HepG2 (cell line): ENCODE results near the gene KBTBD13. TPM values are rescaled to one million over a fixed set of nuclear protein-coding genes. Genes with fewer than 3 reads are reported as not detected.

Experiments
- ATAC-seq: fragments of 200-7000 bp; cut with Tn5 transposase; 3 replicates; pipeline ENCODE4 v1.9.1; 2020; ENCODE audit warnings: mild to moderate bottlenecking, moderate library complexity
- BruUV-seq: library from RNA; stranded (reverse); fragments of 400-500 nt; replicated peaks from 2 replicates; lab custom pipeline; 2021; lab: Mats Ljungman, UMichigan
- CTCF ChIA-PET: fragments of 300-600 bp; formaldehyde crosslinking; extraction: SDS; loops from one replicate; lab custom pipeline; 2021; ENCODE audit warnings: low total read pairs, inconsistent platforms, low intra/inter-chr PET ratio; lab: Yijun Ruan, JAX
- POLR2A ChIA-PET: fragments of 350-600 bp; sonication (Branson Sonifier 250); formaldehyde crosslinking; loops from one replicate; lab custom pipeline; 2020; ENCODE audit warnings: antibody characterized with exemption, inconsistent platforms; lab: Yijun Ruan, JAX
- DNase-seq: peaks from one replicate; pipeline ENCODE4 v3.0.0-alpha.2; 2015; ENCODE audit warnings: low spot score
- FAIRE-seq: peaks from 3 replicates; lab custom pipeline; 2011; peaks lifted over from hg19 to GRCh38; lab: Jason Lieb, UNC
- H2AFZ ChIP-seq: one replicate; pipeline ENCODE4 v1.6.1; 2011; ENCODE audit warnings: low read length, inconsistent platforms
- H3K27ac ChIP-seq: fragments of 300-600 bp; 3 replicates; pipeline ENCODE4 v1.8.0; 2011; ENCODE audit warnings: mixed run types, mild to moderate bottlenecking, mixed read lengths, low read length, inconsistent platforms; ENCODE audit not compliant: insufficient read depth; ENCODE audit errors: extremely low read length
- H3K27me3 ChIP-seq, 2 experiments: fragments of 200-600 bp in 1 of 2; 2 replicates in 1 of 2; 3 replicates in 1 of 2; pipeline versions ENCODE4 v1.6.0 to v1.8.0; 2011; ENCODE audit warnings: low read length in 2 of 2, mild to moderate bottlenecking in 2 of 2, moderate library complexity in 2 of 2, inconsistent platforms in 1 of 2; ENCODE audit not compliant: insufficient read depth in 2 of 2, control insufficient read depth in 1 of 2
- H3K36me3 ChIP-seq, 2 experiments: fragments of 200-600 bp in 1 of 2; replicated peaks in 1 of 2; 2 replicates in 1 of 2; 3 replicates in 1 of 2; pipeline versions ENCODE4 v1.5.1 to v1.8.0; 2011; ENCODE audit warnings: low read length in 2 of 2, inconsistent platforms in 1 of 2; ENCODE audit not compliant: insufficient read depth in 2 of 2, control insufficient read depth in 1 of 2
- H3K4me1 ChIP-seq: 2 replicates; pipeline ENCODE4 v1.5.1; 2012; ENCODE audit warnings: low read length, inconsistent platforms; ENCODE audit not compliant: insufficient read depth
- H3K4me2 ChIP-seq: 2 replicates; pipeline ENCODE4 v1.6.0; 2011; ENCODE audit warnings: low read depth, low read length, inconsistent platforms
- H3K4me3 ChIP-seq, 3 experiments: fragments of 200-600 bp in 1 of 3; sonication (generic), shearing (Covaris generic) in 1 of 3; replicated peaks in 1 of 3; 2 replicates each; pipeline ENCODE4 v1.5.1; 2011 to 2016; ENCODE audit warnings: low read length in 3 of 3, inconsistent platforms in 2 of 3, low read depth in 2 of 3, mild to moderate bottlenecking in 2 of 3, control low read depth in 1 of 3, mixed read lengths in 1 of 3; ENCODE audit not compliant: insufficient read depth in 1 of 3
- H3K79me2 ChIP-seq: one replicate; pipeline ENCODE4 v1.6.1; 2011; ENCODE audit warnings: low read length, inconsistent platforms; ENCODE audit not compliant: insufficient read depth
- H3K9ac ChIP-seq: 2 replicates; pipeline ENCODE4 v1.6.0; 2011; ENCODE audit warnings: mild to moderate bottlenecking, low read depth, low read length, inconsistent platforms; ENCODE audit not compliant: insufficient read depth
- H3K9me3 ChIP-seq: 2 replicates; pipeline ENCODE4 v1.5.1; 2012; ENCODE audit warnings: mild to moderate bottlenecking, low read length
- H4K20me1 ChIP-seq: 2 replicates; pipeline ENCODE4 v1.6.0; 2011; ENCODE audit warnings: inconsistent platforms, mild to moderate bottlenecking, low read length, moderate library complexity; ENCODE audit not compliant: insufficient read depth
- ATF5 ChIP-seq: sonication (generic); formaldehyde crosslinking; IDR thresholded peaks from 2 replicates; pipeline ENCODE4 v1.4.0; 2020; ENCODE audit warnings: mild to moderate bottlenecking, low read depth, missing genetic modification reagents
- ELF4 ChIP-seq: sonication (generic); formaldehyde crosslinking; IDR thresholded peaks from 2 replicates; pipeline ENCODE4 v1.5.0; 2020; ENCODE audit warnings: missing genetic modification reagents, mild to moderate bottlenecking, moderate library complexity, borderline replicate concordance
- HDAC6 ChIP-seq: fragments of 200-600 bp; sonication (generic); IDR thresholded peaks from 2 replicates; pipeline ENCODE4 v1.7.0; 2017; ENCODE audit warnings: mild to moderate bottlenecking, antibody characterized with exemption, low read length, low read depth
- HOXA7 ChIP-seq: sonication (generic); formaldehyde crosslinking; IDR thresholded peaks from 2 replicates; pipeline ENCODE4 v1.8.1; 2022; ENCODE audit warnings: mild to moderate bottlenecking, missing genetic modification reagents, moderate library complexity
- KLF9 ChIP-seq: IDR thresholded peaks from 2 replicates; pipeline ENCODE4 v1.6.1; 2016; ENCODE audit warnings: low read depth
- MLX ChIP-seq: IDR thresholded peaks from 2 replicates; pipeline ENCODE4 v1.6.1; 2016
- POGZ ChIP-seq: sonication (generic); formaldehyde crosslinking; IDR thresholded peaks from 2 replicates; pipeline ENCODE4 v1.4.0; 2020; ENCODE audit warnings: mild to moderate bottlenecking, missing genetic modification reagents
- SP1 ChIP-seq, 2 experiments: fragments of 450-650 bp in 1 of 2; sonication (generic) in 1 of 2; formaldehyde crosslinking in 1 of 2; IDR thresholded peaks; 2 replicates each; pipeline versions ENCODE4 v1.4.0 to v1.6.1; 2016 to 2020; ENCODE audit warnings: missing genetic modification reagents in 1 of 2
- ZBTB49 ChIP-seq: sonication (generic); formaldehyde crosslinking; IDR thresholded peaks from 2 replicates; pipeline ENCODE4 v1.4.0; 2020; ENCODE audit warnings: missing genetic modification reagents, borderline replicate concordance
- ZFYVE20 ChIP-seq: sonication (generic); formaldehyde crosslinking; IDR thresholded peaks from 2 replicates; pipeline ENCODE4 v1.8.0; 2023; ENCODE audit warnings: low read depth, mild to moderate bottlenecking, moderate library complexity, missing genetic modification reagents, borderline replicate concordance
- ZNF446 ChIP-seq: sonication (generic); formaldehyde crosslinking; IDR thresholded peaks from 2 replicates; pipeline ENCODE4 v1.5.0; 2020; ENCODE audit warnings: mild to moderate bottlenecking, missing genetic modification reagents
- ZNF570 ChIP-seq: sonication (generic); formaldehyde crosslinking; IDR thresholded peaks from 2 replicates; pipeline ENCODE4 v1.4.0; 2020; ENCODE audit warnings: mild to moderate bottlenecking, missing genetic modification reagents, borderline replicate concordance
- ZNF749 ChIP-seq: sonication (generic); formaldehyde crosslinking; IDR thresholded peaks from 2 replicates; pipeline ENCODE4 v1.8.0; 2022; ENCODE audit warnings: mild to moderate bottlenecking, missing genetic modification reagents, moderate library complexity, borderline replicate concordance
- ZNF761 ChIP-seq: sonication (generic); formaldehyde crosslinking; conservative IDR thresholded peaks from 2 replicates; pipeline ENCODE4 v1.4.0; 2020; ENCODE audit warnings: mild to moderate bottlenecking, missing genetic modification reagents
- ZNF841 ChIP-seq: sonication (generic); formaldehyde crosslinking; IDR thresholded peaks from 2 replicates; pipeline ENCODE4 v1.8.1; 2023; ENCODE audit warnings: missing genetic modification reagents, borderline replicate concordance
- WGBS: methylation state at CpG from one replicate; pipeline ENCODE4 v1.1.6; 2017; ENCODE audit warnings: low lambda C conversion rate; 5-methylcytosine and 5-hydroxymethylcytosine counted together
- in situ Hi-C: cut with HindIII; loops from 2 replicates; pipeline ENCODE4 v1.10.0; 2017; ENCODE audit warnings: low pct_unique_long_range_greater_than_20kb; ENCODE audit not compliant: extremely low pct_ligation_motif_present
- intact Hi-C: fragments of 100-400 bp; cut with micrococcal nuclease; formaldehyde crosslinking; loops from one replicate; pipeline ENCODE4 v1.10.0; 2022; ENCODE audit not compliant: unreplicated experiment
- polyA plus RNA-seq, 8 experiments: library from polyadenylated mRNA; depleted of rRNA in 3 of 8; stranded (reverse) in 7 of 8; unstranded in 1 of 8; fragments of >200 nt; fragmentation: Illumina TruSeq in 4 of 8; extraction: Trizol in 4 of 8; gene quantifications; 2 replicates each; pipeline versions ENCODE4 v1.2.1 to v1.2.3, GENCODE V29; 2011 to 2016; ENCODE audit warnings: low read depth in 4 of 8, missing spikeins in 1 of 8, mixed read lengths in 1 of 8; ENCODE audit not compliant: insufficient read depth in 1 of 8
- total RNA-seq, 5 experiments: library from RNA; depleted of rRNA; stranded (reverse); fragments of >200 nt; fragmentation: Illumina TruSeq; extraction: Trizol; gene quantifications; 2 replicates each; pipeline ENCODE4 v1.2.3, GENCODE V29; 2016; ENCODE audit warnings: low read depth in 1 of 5

Gene KBTBD13
- total and polyA plus RNA-seq, 2 of the 13 experiments (the other 11 are each of a cell fraction or from before 2014, with no cell fraction given): not detected

- H3K4me1 ChIP-seq: peaks cover 6% of the 10 kb centered on the region; the same call in 1 of the 2 replicates
- intact Hi-C loops: no loop called here
- ChIA-PET POLR2A (no interaction called here), CTCF (no interaction called here)
- no peak overlapping the region for H3K4me3 ChIP-seq
- H2AFZ ChIP-seq: no peak overlapping the region
- no peaks in the 10 kb centered on the region for H3K79me2 ChIP-seq
- no peak overlapping the region for H3K9ac ChIP-seq
- FAIRE-seq (no peak), DNase-seq (no peak), ATAC-seq (no peak)
- in situ Hi-C loops: no loop called here
- TF ChIP-seq SP1 (IDR thresholded peaks at IDR 0.05): no peak
- TF ChIP-seq SP1 (CRISPR knock-in tag; IDR thresholded peaks at IDR 0.05): no peak
- no peak overlapping the region for H3K27ac ChIP-seq
- no peaks in the 10 kb centered on the region for H4K20me1 ChIP-seq
- BruUV-seq: no TSS peak
- H3K9me3 ChIP-seq: no peaks in the 10 kb centered on the region
- WGBS: no CpG with 5 or more reads among the region's 5 CpGs
- H3K4me2 ChIP-seq: no peak overlapping the region
- H3K36me3 ChIP-seq: no peaks in the 10 kb centered on the region
- H3K27me3 ChIP-seq: peaks cover 1 to 7% of the 10 kb centered on the region in 2 experiments; a peak in 3 of 5 replicates
Observed at GRCh38 chr15:65071381-65071811, 5.2 kb upstream of the KBTBD13 start.

GRCh38 chr15:65072027-65072426 lies 4.5 kb upstream of the KBTBD13 start:
- H3K79me2 ChIP-seq: no peaks in the 10 kb centered on the region
- H3K4me3 ChIP-seq: no peak overlapping the region
- no TSS peak for BruUV-seq
- ATAC-seq: no peak
- peaks cover 1 to 4% of the 10 kb centered on the region in 2 experiments; a peak in 2 of 5 replicates for H3K27me3 ChIP-seq
- H3K4me1 ChIP-seq: peaks cover under 1% of the 10 kb centered on the region; the same call in 1 of the 2 replicates
- no peak overlapping the region for H3K9ac ChIP-seq
- no peak overlapping the region for H2AFZ ChIP-seq
- H3K36me3 ChIP-seq: no peaks in the 10 kb centered on the region
- POLR2A ChIA-PET: no interaction called here
- no peaks in the 10 kb centered on the region for H3K9me3 ChIP-seq
- no peak overlapping the region for H3K4me2 ChIP-seq
- 8% methylated on average over 1 of the region's 1 CpG for WGBS
- DNase-seq: no peak
- intact Hi-C loops (no loop called here), in situ Hi-C loops (no loop called here)
- no peak overlapping the region for H3K27ac ChIP-seq
- no peak for FAIRE-seq
- CTCF ChIA-PET: no interaction called here
- H4K20me1 ChIP-seq: no peaks in the 10 kb centered on the region
- TF ChIP-seq ZNF841 (CRISPR knock-in tag) (no peak), MLX (CRISPR knock-in tag) (no peak), HOXA7 (CRISPR knock-in tag) (no peak), ZNF570 (CRISPR knock-in tag) (no peak), ZNF761 (CRISPR knock-in tag) (no peak), ATF5 (CRISPR knock-in tag) (no peak), ZFYVE20 (no peak), KLF9 (CRISPR knock-in tag) (no peak), HDAC6 (no peak), POGZ (no peak), ZNF446 (CRISPR knock-in tag) (no peak), ZNF749 (no peak), ZBTB49 (CRISPR knock-in tag) (no peak), ELF4 (CRISPR knock-in tag) (no peak)
